IPS-NIHi7 (cell line): ENCODE results near the gene NHLRC1.

Experiments
- DNase-seq: peaks from one replicate; pipeline ENCODE4 v3.0.0; 2012; ENCODE audit warnings: mixed read lengths; ENCODE audit errors: extremely low spot score

NHLRC1 gene

DNA sequence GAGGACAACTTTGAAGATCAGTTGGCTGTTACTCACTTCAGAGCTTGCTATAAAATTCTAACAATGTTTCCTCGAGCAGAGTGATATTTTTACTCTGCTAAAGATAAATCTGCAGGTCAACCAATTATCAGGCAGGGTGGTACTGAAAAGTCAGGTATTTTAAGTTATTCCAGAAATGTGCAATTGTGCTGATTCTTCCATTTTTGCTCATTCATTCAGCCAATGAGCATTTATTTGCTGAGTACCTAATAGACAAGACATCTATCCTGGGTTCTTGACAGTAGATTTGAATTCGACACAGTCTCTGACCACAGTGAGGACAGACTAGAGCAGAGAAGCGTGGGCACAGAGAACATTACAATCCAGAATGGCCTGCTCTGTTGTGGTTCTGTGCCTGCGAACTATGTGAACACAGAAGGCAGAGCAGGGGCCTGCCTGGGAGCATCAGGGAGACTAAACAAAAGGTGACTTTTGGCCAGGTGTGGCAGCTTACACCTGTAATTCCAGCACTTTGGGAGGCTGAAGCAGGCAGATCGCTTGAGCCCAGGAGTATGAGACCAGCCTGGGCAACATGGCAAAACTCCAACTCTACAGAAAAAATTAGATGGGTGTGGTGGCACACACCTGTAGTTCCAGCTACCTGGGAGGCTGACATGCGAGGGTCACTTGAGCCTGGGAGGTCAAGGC is 17.6 kb upstream of the NHLRC1 start:
- DNase-seq, result no peak

GRCh38 chr6:18138906-18139305 is 16.4 kb upstream of the NHLRC1 start:
- DNase-seq, result peak; percentile 19

DNA sequence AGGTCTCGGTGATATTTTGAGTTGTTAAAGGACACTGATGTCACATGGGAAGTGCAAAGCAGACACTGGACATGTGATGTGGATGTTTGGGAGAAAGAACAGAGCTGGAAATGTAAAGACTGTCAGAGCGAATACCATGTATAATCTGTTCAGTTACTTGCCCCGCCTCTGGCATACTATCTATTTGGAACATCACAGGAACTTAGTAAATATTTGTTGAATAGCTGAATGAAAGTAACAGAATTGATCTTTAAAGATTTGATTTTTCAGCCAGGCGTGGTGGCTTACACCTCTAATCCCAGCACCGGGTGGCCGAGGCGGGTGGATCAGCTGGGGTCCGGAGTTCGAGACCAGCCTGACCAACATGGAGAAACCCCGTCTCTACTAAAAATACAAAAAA is 13.8 kb upstream of the NHLRC1 start:
- no peak for DNase-seq

DNA sequence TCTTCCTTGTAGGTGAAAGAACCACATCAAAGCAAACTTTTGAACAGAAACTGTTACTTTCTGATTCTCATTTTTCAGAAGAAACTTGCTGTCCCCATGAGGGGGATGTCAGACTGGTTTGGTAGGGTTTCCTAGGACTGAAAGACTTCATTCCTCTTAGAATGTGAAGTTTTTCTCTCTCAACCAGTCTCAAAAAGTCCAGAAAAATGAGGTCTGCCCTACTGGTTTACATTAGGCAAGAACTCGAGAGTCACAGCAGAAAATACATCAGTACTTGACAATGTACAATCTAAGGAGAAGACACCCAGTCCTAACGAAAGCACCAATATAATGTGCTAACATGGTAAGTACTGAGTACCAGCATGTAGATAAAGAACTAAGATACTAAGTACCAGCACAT is 12.7 kb upstream of the NHLRC1 start:
- no peak for DNase-seq

- no peak for DNase-seq
Observed at GRCh38 chr6:18132346-18132745, 9.9 kb upstream of the NHLRC1 start.

GRCh38 chr6:18126121-18126520 is 3.6 kb upstream of the NHLRC1 start:
- no peak for DNase-seq

DNA sequence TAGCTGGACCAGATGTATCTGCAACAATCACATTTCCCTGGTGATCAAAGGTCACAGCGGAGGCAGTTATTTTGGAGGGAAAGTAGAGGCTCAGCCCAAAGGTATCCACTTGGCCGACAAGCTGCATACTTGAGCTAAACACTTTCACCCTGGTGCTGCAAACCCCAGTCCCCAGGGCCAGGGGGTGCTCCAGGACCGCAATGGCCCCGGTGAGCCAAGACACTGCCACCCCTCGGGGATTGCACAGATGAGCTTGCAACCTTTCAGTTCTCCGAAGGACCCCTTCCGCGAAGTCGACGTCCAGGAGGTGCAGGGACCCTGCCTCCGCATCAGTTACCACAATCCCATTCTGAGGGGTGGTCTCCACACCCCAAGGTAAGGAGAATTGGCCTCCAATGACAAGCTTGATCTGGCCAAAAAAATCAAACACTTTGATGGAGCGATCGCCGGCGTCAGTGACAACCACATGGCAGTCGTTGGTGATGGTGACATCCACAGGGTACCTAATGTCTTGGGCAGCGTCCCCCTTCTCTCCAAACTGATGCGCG is 823 bp downstream of the NHLRC1 start:
- peak; percentile 64 for DNase-seq

- DNase-seq, result no peak
Observed at GRCh38 chr6:18119236-18119635, 3.2 kb downstream of the NHLRC1 start.

DNA sequence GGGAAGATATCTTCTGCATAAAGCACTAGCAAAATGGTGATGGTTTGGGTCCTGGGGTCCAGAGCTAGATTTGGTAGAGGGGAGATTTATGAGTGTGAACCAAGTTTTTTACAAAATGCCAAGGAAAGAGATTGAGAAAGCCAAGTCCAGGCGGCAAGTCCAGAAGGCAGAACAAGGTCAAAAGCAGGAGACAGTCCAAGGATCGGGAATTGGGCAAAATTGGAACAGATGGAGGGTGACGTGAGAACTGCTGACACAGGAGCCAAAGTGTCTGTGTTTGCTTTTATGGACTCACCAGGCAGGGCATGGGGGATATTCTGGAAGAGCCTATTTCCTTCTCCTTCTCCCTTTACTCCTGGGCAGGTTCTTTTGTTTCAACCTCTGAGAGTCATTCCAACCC is 4.1 kb downstream of the NHLRC1 start:
- no peak for DNase-seq

GRCh38 chr6:18117136-18117535 is 5.3 kb downstream of the NHLRC1 start:
- no peak for DNase-seq

DNA sequence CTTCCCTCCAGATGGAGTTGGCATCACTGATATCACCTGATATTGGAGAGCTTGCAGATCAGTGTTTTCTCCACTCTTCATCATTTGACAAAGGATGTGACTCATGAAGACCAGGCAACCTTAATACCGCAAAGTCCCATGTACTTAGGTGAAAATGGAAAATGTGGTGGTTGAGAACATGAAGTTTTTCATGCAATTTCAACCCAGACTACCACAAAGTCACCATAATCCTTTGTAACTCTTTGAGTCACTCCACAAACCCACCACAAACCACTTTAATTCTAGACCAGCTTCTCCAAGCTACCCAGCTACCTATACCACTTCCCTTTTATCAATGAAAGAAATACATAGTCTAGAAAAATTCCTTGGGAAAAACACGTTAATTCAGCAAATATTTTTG is 7.1 kb downstream of the NHLRC1 start:
- no peak for DNase-seq

- no peak for DNase-seq
Observed at GRCh38 chr6:18110162-18110561, 12.3 kb downstream of the NHLRC1 start.

DNA sequence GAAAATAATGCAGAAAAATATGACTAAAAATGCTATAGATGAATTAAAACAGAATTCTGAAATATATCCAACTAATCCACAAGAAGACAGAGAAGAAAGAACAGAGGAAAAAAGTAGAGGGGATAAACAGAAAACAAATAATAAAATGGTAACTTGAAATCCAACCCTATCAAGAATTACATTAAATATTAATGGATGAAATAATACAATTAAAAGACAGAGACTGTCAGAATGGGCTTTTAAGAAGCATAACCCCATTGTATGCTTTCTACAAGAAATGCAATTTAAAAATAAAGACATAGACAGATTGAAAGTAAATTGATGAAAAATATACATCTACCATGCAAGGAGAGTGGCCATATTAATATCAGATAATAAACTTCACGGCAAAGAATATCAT is 15.4 kb downstream of the NHLRC1 start:
- no peak for DNase-seq

DNA sequence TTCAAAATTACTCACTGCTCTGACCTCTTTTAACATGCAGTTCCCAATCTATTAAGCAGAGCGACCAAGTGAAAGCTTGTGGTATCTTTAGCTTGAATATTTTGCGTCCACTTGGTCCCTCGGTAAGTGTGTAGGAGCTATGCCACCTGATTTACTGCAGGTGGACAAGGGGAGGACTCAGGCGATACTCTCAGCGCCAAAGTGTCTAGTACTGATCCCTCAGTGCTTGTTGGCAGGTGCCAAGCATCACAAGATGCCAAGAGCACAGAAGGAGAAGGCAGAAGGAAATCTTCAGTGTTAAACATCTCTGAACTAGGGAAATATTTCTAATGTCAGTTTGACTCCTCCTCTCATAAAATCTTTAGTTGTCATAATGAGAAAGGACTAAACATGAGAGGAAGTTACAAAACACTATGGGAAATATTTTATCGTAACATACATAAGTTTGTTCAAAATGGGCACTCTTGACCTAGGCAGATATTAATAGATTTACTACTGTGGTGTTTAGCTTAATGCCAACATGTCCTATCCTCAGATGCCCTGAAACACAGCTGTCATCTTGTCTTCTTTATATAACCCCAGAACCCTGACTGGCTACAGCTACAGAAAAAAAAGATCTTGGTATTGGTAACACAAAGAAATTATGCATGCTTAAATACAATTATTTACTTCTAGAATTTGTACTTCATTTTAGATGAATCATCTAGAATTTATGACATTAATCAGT is 19.5 kb downstream of the NHLRC1 start:
- DNase-seq, result no peak

DNA sequence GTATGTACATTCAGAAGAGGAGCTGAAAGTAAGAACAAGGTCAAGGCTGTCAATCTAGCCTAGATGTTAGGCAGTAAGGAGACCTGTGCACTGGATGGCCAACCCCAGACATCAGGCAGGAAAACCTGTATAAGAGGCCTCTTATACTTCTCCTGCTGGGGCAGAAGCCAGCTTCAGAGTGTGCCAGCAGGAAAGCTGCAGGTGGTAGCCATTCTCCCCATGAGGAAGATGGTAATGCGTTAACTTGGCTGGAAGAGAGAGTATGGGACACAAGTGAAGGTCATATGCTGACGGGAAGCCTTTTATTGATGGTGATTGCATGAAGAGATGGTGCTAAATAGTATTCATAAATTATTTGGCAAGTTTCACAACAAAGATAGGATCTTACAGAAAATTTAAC is 20.6 kb downstream of the NHLRC1 start:
- DNase-seq, result no peak

GRCh38 chr6:18101271-18101670 is 21.2 kb downstream of the NHLRC1 start:
- no peak for DNase-seq

DNA sequence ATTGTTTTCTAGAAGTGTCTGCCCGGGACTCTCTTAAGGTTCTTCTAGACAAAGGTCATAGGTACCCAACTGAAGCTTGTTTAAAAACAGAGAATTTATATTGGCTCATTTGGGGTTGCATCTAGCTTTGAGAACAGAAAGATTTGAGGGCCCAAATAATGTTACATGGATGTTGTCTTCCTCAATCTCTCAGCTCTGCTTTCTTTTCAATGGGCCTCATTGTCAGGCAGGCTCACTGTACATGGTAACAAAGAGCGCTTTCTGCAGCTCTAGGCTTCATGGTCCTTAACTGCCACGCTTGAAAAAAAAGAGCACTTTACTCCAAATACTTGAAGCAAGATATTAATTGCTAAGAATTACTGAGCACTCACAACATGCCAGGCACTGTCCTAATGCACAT is 22.2 kb downstream of the NHLRC1 start:
- no peak for DNase-seq

- no peak for DNase-seq
Observed at GRCh38 chr6:18099511-18099910, 23.0 kb downstream of the NHLRC1 start.

GRCh38 chr6:18096423-18096822 is 26.1 kb downstream of the NHLRC1 start:
- DNase-seq, result no peak

DNA sequence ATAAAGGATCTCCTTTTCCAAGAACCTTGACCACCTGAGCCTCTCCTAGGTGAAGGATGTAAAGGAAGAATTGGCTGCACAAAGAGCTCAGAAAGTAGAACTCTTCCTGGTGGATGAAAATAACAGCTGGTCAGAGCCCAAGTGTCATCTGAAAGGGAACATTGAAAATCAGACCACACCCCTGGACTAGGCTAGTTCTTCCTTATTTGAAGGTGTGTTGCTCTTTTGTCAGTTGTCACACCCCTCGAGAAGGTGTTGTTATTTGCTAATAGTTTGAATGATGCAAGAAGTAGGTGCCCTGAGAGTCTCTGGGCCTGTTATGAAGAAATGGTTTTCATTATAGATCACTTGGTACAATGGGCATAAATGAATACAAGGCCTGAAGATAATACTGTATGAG is 31.1 kb downstream of the NHLRC1 start:
- DNase-seq, result no peak

DNA sequence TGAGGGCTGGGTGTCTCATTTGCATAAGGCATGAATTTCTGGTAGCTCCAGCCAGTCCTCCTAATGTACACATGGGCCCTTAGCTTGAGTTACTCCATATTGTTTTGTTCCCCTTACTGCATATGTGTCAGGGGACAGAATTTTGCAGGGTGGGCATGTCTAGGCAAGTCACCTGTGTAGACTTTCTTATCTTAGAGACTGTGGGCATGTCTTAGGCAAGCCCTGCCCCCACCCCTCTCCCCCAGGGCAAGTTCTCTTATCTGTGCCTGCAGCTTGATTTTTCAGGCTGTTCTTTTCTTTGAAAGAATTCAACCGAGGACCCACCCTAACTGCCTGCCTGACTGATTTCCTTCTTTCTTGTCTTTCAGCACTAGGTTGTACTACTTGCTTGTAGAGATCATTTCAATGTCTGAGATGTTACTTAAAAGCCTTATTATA is 32.1 kb downstream of the NHLRC1 start:
- no peak for DNase-seq

- no peak for DNase-seq
Observed at GRCh38 chr6:18088419-18089296, 33.8 kb downstream of the NHLRC1 start.
